ENCODE results near the gene TGFBR3L. TPM values are rescaled to one million over a fixed set of nuclear protein-coding genes. Genes with fewer than 3 reads are reported as not detected.

Gene TGFBR3L
- total RNA-seq, 1 experiment from 2014 or later: 4.1 TPM

DNA sequence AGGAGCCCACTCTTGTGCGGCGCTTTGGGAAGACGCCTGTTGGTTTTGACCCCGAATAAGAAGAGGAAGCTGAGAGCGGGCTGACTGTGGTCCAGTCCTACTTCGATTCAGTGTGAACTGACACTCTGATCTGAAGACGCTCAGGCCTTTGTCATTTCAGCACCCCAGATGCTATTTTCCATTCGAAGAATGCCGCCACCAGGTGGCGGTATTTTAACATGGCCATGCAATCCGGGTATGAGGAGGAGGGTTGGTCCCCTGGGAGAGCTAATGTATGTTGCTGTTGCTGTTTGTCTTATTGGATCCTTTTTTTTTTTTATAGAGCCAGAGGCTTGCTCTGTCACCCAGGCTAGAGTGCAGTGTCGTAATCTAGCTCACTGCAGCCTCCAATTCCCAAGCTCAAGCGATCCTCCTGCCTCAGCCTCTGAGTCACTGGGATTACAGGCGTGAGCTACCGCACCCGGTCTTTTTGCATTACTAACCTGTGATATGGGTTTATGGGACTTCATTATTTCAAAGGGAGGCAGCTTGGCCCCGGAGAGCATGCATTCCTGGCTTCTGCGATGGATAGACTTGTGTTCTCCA is 29.6 kb downstream of the TGFBR3L start:
- POLR2A ChIA-PET: interaction anchor here (0.5 to 2.1 kb wide), 19 partner anchors 9 to 551 kb away, joined by 3 to 13 read pairs (median 4); partner anchors contain the start of genes CTXN1, ELAVL1 and SNAPC2
- no peaks in the 10 kb centered on the region for H3K9me3 Mint-ChIP-seq
- ATAC-seq (peak; percentile 32), DNase-seq (ENCODE audit: low spot score) (peak; percentile 87)
- peaks cover 23% of the 10 kb centered on the region for H3K36me3 Mint-ChIP-seq
- peak overlapping the region; percentile 99 for H3K27ac Mint-ChIP-seq
- CTCF ChIA-PET: interaction anchor here (0.6 to 4.5 kb wide), 58 partner anchors 8 to 624 kb away, joined by 3 to 90 read pairs (median 5); partner anchors contain the start of genes CERS4, CTXN1, ELAVL1 and FBN3
- peaks cover 8% of the 10 kb centered on the region; the same call in 1 of the 2 replicates for H3K4me1 Mint-ChIP-seq
- peaks cover 2% of the 10 kb centered on the region; the same call in 1 of the 2 replicates for H3K27me3 Mint-ChIP-seq (ENCODE audit: low read depth)
- peak overlapping the region; percentile 88 for H3K4me3 Mint-ChIP-seq
- TF ChIP-seq PRRX2 (CRISPR knock-in tag; IDR thresholded peaks at IDR 0.05) (no peak), ZNF671 (CRISPR knock-in tag; IDR thresholded peaks at IDR 0.05) (no peak), TEAD1 (CRISPR knock-in tag; IDR thresholded peaks at IDR 0.05) (no peak), ZBTB21 (CRISPR knock-in tag; IDR thresholded peaks at IDR 0.05; ENCODE audit: borderline replicate concordance) (no peak), RORB (CRISPR knock-in tag; IDR thresholded peaks at IDR 0.05) (0 out of 2 replicates have a peak, but pooled peaks have one; percentile 48), CREB1 (CRISPR knock-in tag; IDR thresholded peaks at IDR 0.05) (no peak), SMAD4 (CRISPR knock-in tag; IDR thresholded peaks at IDR 0.05) (no peak), ZNF138 (CRISPR knock-in tag; conservative IDR thresholded peaks at IDR 0.05) (no peak), OVOL2 (CRISPR knock-in tag; IDR thresholded peaks at IDR 0.05; ENCODE audit: borderline replicate concordance) (no peak)
- TF ChIP-seq, protein P1, sequence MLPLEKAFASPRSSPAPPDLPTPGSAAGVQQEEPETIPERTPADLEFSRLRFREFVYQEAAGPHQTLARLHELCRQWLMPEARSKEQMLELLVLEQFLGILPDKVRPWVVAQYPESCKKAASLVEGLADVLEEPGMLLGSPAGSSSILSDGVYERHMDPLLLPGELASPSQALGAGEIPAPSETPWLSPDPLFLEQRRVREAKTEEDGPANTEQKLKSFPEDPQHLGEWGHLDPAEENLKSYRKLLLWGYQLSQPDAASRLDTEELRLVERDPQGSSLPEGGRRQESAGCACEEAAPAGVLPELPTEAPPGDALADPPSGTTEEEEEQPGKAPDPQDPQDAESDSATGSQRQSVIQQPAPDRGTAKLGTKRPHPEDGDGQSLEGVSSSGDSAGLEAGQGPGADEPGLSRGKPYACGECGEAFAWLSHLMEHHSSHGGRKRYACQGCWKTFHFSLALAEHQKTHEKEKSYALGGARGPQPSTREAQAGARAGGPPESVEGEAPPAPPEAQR (CRISPR knock-in tag; IDR thresholded peaks at IDR 0.05): no peak
- TF ChIP-seq, protein P2, sequence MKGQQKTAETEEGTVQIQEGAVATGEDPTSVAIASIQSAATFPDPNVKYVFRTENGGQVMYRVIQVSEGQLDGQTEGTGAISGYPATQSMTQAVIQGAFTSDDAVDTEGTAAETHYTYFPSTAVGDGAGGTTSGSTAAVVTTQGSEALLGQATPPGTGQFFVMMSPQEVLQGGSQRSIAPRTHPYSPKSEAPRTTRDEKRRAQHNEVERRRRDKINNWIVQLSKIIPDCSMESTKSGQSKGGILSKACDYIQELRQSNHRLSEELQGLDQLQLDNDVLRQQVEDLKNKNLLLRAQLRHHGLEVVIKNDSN (CRISPR knock-in tag; IDR thresholded peaks at IDR 0.05): no peak
- TF ChIP-seq, protein P3, sequence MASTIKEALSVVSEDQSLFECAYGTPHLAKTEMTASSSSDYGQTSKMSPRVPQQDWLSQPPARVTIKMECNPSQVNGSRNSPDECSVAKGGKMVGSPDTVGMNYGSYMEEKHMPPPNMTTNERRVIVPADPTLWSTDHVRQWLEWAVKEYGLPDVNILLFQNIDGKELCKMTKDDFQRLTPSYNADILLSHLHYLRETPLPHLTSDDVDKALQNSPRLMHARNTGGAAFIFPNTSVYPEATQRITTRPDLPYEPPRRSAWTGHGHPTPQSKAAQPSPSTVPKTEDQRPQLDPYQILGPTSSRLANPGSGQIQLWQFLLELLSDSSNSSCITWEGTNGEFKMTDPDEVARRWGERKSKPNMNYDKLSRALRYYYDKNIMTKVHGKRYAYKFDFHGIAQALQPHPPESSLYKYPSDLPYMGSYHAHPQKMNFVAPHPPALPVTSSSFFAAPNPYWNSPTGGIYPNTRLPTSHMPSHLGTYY (CRISPR knock-in tag; IDR thresholded peaks at IDR 0.05): no peak
- TF ChIP-seq, protein P4, sequence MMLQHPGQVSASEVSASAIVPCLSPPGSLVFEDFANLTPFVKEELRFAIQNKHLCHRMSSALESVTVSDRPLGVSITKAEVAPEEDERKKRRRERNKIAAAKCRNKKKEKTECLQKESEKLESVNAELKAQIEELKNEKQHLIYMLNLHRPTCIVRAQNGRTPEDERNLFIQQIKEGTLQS (CRISPR knock-in tag; conservative IDR thresholded peaks at IDR 0.05): no peak
- TF ChIP-seq, protein P5, sequence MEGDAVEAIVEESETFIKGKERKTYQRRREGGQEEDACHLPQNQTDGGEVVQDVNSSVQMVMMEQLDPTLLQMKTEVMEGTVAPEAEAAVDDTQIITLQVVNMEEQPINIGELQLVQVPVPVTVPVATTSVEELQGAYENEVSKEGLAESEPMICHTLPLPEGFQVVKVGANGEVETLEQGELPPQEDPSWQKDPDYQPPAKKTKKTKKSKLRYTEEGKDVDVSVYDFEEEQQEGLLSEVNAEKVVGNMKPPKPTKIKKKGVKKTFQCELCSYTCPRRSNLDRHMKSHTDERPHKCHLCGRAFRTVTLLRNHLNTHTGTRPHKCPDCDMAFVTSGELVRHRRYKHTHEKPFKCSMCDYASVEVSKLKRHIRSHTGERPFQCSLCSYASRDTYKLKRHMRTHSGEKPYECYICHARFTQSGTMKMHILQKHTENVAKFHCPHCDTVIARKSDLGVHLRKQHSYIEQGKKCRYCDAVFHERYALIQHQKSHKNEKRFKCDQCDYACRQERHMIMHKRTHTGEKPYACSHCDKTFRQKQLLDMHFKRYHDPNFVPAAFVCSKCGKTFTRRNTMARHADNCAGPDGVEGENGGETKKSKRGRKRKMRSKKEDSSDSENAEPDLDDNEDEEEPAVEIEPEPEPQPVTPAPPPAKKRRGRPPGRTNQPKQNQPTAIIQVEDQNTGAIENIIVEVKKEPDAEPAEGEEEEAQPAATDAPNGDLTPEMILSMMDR (IDR thresholded peaks at IDR 0.05): peak; percentile 82
- TF ChIP-seq, protein P6, sequence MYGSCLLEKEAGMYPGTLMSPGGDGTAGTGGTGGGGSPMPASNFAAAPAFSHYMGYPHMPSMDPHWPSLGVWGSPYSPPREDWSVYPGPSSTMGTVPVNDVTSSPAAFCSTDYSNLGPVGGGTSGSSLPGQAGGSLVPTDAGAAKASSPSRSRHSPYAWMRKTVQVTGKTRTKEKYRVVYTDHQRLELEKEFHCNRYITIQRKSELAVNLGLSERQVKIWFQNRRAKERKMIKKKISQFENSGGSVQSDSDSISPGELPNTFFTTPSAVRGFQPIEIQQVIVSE (CRISPR knock-in tag; IDR thresholded peaks at IDR 0.05; ENCODE audit: borderline replicate concordance): no peak
- TF ChIP-seq, protein P7, sequence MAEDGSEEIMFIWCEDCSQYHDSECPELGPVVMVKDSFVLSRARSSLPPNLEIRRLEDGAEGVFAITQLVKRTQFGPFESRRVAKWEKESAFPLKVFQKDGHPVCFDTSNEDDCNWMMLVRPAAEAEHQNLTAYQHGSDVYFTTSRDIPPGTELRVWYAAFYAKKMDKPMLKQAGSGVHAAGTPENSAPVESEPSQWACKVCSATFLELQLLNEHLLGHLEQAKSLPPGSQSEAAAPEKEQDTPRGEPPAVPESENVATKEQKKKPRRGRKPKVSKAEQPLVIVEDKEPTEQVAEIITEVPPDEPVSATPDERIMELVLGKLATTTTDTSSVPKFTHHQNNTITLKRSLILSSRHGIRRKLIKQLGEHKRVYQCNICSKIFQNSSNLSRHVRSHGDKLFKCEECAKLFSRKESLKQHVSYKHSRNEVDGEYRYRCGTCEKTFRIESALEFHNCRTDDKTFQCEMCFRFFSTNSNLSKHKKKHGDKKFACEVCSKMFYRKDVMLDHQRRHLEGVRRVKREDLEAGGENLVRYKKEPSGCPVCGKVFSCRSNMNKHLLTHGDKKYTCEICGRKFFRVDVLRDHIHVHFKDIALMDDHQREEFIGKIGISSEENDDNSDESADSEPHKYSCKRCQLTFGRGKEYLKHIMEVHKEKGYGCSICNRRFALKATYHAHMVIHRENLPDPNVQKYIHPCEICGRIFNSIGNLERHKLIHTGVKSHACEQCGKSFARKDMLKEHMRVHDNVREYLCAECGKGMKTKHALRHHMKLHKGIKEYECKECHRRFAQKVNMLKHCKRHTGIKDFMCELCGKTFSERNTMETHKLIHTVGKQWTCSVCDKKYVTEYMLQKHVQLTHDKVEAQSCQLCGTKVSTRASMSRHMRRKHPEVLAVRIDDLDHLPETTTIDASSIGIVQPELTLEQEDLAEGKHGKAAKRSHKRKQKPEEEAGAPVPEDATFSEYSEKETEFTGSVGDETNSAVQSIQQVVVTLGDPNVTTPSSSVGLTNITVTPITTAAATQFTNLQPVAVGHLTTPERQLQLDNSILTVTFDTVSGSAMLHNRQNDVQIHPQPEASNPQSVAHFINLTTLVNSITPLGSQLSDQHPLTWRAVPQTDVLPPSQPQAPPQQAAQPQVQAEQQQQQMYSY (CRISPR knock-in tag; IDR thresholded peaks at IDR 0.05): no peak
- TF ChIP-seq, protein P8, sequence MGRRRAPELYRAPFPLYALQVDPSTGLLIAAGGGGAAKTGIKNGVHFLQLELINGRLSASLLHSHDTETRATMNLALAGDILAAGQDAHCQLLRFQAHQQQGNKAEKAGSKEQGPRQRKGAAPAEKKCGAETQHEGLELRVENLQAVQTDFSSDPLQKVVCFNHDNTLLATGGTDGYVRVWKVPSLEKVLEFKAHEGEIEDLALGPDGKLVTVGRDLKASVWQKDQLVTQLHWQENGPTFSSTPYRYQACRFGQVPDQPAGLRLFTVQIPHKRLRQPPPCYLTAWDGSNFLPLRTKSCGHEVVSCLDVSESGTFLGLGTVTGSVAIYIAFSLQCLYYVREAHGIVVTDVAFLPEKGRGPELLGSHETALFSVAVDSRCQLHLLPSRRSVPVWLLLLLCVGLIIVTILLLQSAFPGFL (CRISPR knock-in tag; IDR thresholded peaks at IDR 0.05; ENCODE audit: borderline replicate concordance): no peak
